Erythroblast (primary cell): ENCODE measurements around the gene MRPL51.

ENCODE experiments used
- GATA1 ChIP-seq: IDR thresholded peaks from 2 replicates; pipeline ENCODE4 v1.6.1; 2011; ENCODE audit warnings: low read depth, mild to moderate bottlenecking, control low read depth, low read length, moderate library complexity
- POLR2A ChIP-seq: IDR thresholded peaks from 2 replicates; pipeline ENCODE4 v1.6.1; 2011; ENCODE audit warnings: mild to moderate bottlenecking, low read length

DNA sequence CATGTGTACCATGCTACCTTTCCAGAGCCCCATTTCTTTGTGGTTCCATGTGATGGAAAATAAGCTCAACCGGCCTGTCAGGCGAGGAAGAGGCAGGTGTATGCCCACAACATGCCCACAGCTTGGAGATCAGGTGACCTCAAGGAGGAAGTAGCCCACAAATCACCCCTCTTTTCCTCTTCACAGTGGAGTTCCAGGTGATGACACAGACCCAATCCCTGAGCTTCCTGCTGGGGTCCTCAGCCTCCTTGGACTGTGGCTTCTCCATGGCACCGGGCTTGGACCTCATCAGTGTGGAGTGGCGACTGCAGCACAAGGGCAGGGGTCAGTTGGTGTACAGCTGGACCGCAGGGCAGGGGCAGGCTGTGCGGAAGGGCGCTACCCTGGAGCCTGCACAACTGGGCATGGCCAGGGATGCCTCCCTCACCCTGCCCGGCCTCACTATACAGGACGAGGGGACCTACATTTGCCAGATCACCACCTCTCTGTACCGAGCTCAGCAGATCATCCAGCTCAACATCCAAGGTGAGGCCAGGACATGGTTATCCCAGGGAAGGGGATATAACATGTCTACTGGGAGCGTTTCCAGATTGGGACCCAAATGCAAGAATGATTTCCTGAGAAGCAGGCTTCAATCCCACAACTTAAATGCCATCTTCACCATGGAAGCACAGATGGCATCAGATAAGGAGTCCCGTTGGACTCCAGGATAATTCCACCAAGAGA, 35.7 kb downstream of the MRPL51 start:
- TF ChIP-seq POLR2A (peak; percentile 12), GATA1 (no peak)
